PC-3 (cell line): ENCODE data around the gene ALPK3. TPM values are rescaled to one million over a fixed set of nuclear protein-coding genes. Genes with fewer than 3 reads are reported as not detected.
A peak's percentile ranks its signal among the peaks of the same experiment; 100 is the strongest.

Source experiments
- ATAC-seq: fragments of 200-7000 bp; cut with Tn5 transposase; 2 replicates; pipeline ENCODE4 v1.9.1; 2020; ENCODE audit warnings: mild to moderate bottlenecking, moderate library complexity
- BruUV-seq: library from RNA; stranded (reverse); fragments of 400-500 nt; replicated peaks from 2 replicates; lab custom pipeline; 2021; lab: Mats Ljungman, UMichigan
- CTCF ChIA-PET: fragments of 300-600 bp; sonication (Branson Sonifier 250); formaldehyde crosslinking; loops from one replicate; lab custom pipeline; 2022; ENCODE audit warnings: antibody characterized with exemption; lab: Charles Lee
- POLR2A ChIA-PET: fragments of 300-600 bp; sonication (Branson Sonifier 250); formaldehyde crosslinking; loops from one replicate; lab custom pipeline; 2022; ENCODE audit warnings: antibody characterized with exemption; ENCODE audit not compliant: unreplicated experiment; lab: Charles Lee
- DNase-seq: peaks from one replicate; pipeline ENCODE4 v3.0.0-alpha.2; 2015
- H2AFZ ChIP-seq: fragments of 300-600 bp; sonication (generic); 2 replicates; pipeline ENCODE4 v1.6.0; 2016; ENCODE audit warnings: antibody characterized with exemption, low read length
- H3F3A ChIP-seq: fragments of 300-600 bp; sonication (generic); one replicate; pipeline ENCODE4 v1.6.0; 2017; ENCODE audit warnings: antibody characterized with exemption, low read length, control low read depth, mild to moderate bottlenecking; ENCODE audit not compliant: unreplicated experiment
- H3K27ac ChIP-seq: fragments of 300-600 bp; sonication (generic); 2 replicates; pipeline ENCODE4 v1.5.1; 2016; ENCODE audit warnings: mild to moderate bottlenecking, low read length
- H3K27me3 ChIP-seq: fragments of 300-600 bp; sonication (generic); 2 replicates; pipeline ENCODE4 v1.6.1; 2016; ENCODE audit warnings: low read length, mixed read lengths
- H3K36me3 ChIP-seq: fragments of 300-600 bp; sonication (generic); 2 replicates; pipeline ENCODE4 v1.6.1; 2016; ENCODE audit warnings: low read depth, mixed run types, low read length, mixed read lengths
- H3K4me1 ChIP-seq: fragments of 300-600 bp; sonication (generic); 2 replicates; pipeline ENCODE4 v1.5.1; 2016; ENCODE audit warnings: low read length; ENCODE audit not compliant: insufficient read depth
- H3K4me2 ChIP-seq: fragments of 300-600 bp; sonication (generic); 2 replicates; pipeline ENCODE4 v1.6.0; 2016; ENCODE audit warnings: low read length
- H3K4me3 ChIP-seq: fragments of 300-600 bp; sonication (generic); 2 replicates; pipeline ENCODE4 v1.5.1; 2016; ENCODE audit warnings: mild to moderate bottlenecking, low read length, mixed read lengths
- H3K79me2 ChIP-seq: fragments of 300-600 bp; sonication (generic); 2 replicates; pipeline ENCODE4 v1.6.1; 2017; ENCODE audit warnings: low read length, mixed read lengths
- H3K9ac ChIP-seq: fragments of 300-600 bp; sonication (generic); 2 replicates; pipeline ENCODE4 v1.6.0; 2016; ENCODE audit warnings: mild to moderate bottlenecking, low read length
- H3K9me2 ChIP-seq: fragments of 300-600 bp; sonication (generic); replicated peaks from 2 replicates; pipeline ENCODE4 v1.6.1; 2016; ENCODE audit warnings: mixed run types, low read length, mixed read lengths
- H3K9me3 ChIP-seq: fragments of 300-600 bp; sonication (generic); 2 replicates; pipeline ENCODE4 v1.6.1; 2016; ENCODE audit warnings: low read length, mixed read lengths
- H4K20me1 ChIP-seq: fragments of 300-600 bp; sonication (generic); 2 replicates; pipeline ENCODE4 v1.6.1; 2016; ENCODE audit warnings: low read length, mixed read lengths
- CTCF ChIP-seq: fragments of 300-600 bp; sonication (generic); conservative IDR thresholded peaks from 2 replicates; pipeline ENCODE4 v1.5.1; 2017; ENCODE audit warnings: antibody characterized with exemption, low read depth, mild to moderate bottlenecking, low read length
- EZH2 ChIP-seq: fragments of 300-600 bp; sonication (generic); IDR thresholded peaks from one replicate; pipeline ENCODE4 v1.6.1; 2017; ENCODE audit warnings: antibody characterized with exemption, mild to moderate bottlenecking, low read length; ENCODE audit not compliant: unreplicated experiment
- EZH2phosphoT487 ChIP-seq: fragments of 300-600 bp; sonication (generic); IDR thresholded peaks from 2 replicates; pipeline ENCODE4 v1.6.1; 2018; ENCODE audit warnings: mild to moderate bottlenecking, antibody characterized with exemption, low read length, borderline replicate concordance
- intact Hi-C: fragments of 100-400 bp; cut with micrococcal nuclease; formaldehyde crosslinking; loops from 2 replicates; pipeline ENCODE4 v1.9.0; 2023
- total RNA-seq: library from RNA; depleted of rRNA; stranded (reverse); fragments of >200 nt; gene quantifications from 2 replicates; pipeline ENCODE4 v1.2.3, GENCODE V29; 2014

ALPK3 gene
- total RNA-seq, 1 experiment from 2014 or later = 2.4 TPM

GRCh38 chr15:84814916-84815315, 2.2 kb upstream of the ALPK3 start:
- Histone ChIP-seq H3K9me2 (no peaks in the 10 kb centered on the region), H2AFZ (no peak overlapping the region), H3K4me3 (no peak overlapping the region), H4K20me1 (no peaks in the 10 kb centered on the region), H3K4me1 (peaks cover 7% of the 10 kb centered on the region), H3K9me3 (no peaks in the 10 kb centered on the region), H3K9ac (no peak overlapping the region), H3K4me2 (no peak overlapping the region), H3K27ac (no peak overlapping the region), H3K27me3 (no peaks in the 10 kb centered on the region), H3K36me3 (no peaks in the 10 kb centered on the region), H3K79me2 (no peaks in the 10 kb centered on the region), H3F3A (no peaks in the 10 kb centered on the region)
- CTCF ChIA-PET = no interaction called here
- no peak for DNase-seq
- intact Hi-C loops = no loop called here
- POLR2A ChIA-PET = no interaction called here
- no TSS peak for BruUV-seq
- TF ChIP-seq EZH2 = no peak
- ATAC-seq = no peak

- CTCF ChIA-PET = no interaction called here
- H3K36me3 ChIP-seq = no peaks in the 10 kb centered on the region
- no peak overlapping the region for H2AFZ ChIP-seq
- no peak for ATAC-seq
- intact Hi-C loops = no loop called here
- H3K9me2 ChIP-seq = no peaks in the 10 kb centered on the region
- no peak for DNase-seq
- no peaks in the 10 kb centered on the region for H3K27me3 ChIP-seq
- no peaks in the 10 kb centered on the region for H3K79me2 ChIP-seq
- no peaks in the 10 kb centered on the region for H3F3A ChIP-seq
- POLR2A ChIA-PET = no interaction called here
- no peaks in the 10 kb centered on the region for H4K20me1 ChIP-seq
- no peak overlapping the region for H3K27ac ChIP-seq
- no peak overlapping the region for H3K4me3 ChIP-seq
- BruUV-seq = no TSS peak
- no peak overlapping the region for H3K9ac ChIP-seq
- TF ChIP-seq CTCF = no peak
- H3K4me2 ChIP-seq = no peak overlapping the region
- peaks cover 7% of the 10 kb centered on the region for H3K4me1 ChIP-seq
- no peaks in the 10 kb centered on the region for H3K9me3 ChIP-seq
Observed at GRCh38 chr15:84817466-84818081, 418 bp downstream of the ALPK3 start.

GRCh38 chr15:84818261-84819131, 1.3 kb downstream of the ALPK3 start:
- ChIA-PET CTCF (no interaction called here), POLR2A (no interaction called here)
- intact Hi-C loops = no loop called here
- no peak for TF ChIP-seq CTCF
- TF ChIP-seq EZH2phosphoT487 = no peak
- TF ChIP-seq EZH2 = no peak
- no peaks in the 10 kb centered on the region for H4K20me1 ChIP-seq
- no peak overlapping the region for H3K4me2 ChIP-seq
- ATAC-seq (peak; percentile 12), DNase-seq (peak; percentile 32)
- no peaks in the 10 kb centered on the region for H3K36me3 ChIP-seq
- no peaks in the 10 kb centered on the region for H3F3A ChIP-seq
- H3K9me3 ChIP-seq = no peaks in the 10 kb centered on the region
- no peak overlapping the region for H3K4me3 ChIP-seq
- H3K9ac ChIP-seq = no peak overlapping the region
- no peaks in the 10 kb centered on the region for H3K27me3 ChIP-seq
- H3K79me2 ChIP-seq = no peaks in the 10 kb centered on the region
- no peak overlapping the region for H3K27ac ChIP-seq
- peaks cover 7% of the 10 kb centered on the region for H3K4me1 ChIP-seq
- H2AFZ ChIP-seq = 0 out of 2 replicates have a peak overlapping the region, but pooled peaks have one; percentile 30
- H3K9me2 ChIP-seq = no peaks in the 10 kb centered on the region
- BruUV-seq = no TSS peak
